CD4-positive, alpha-beta T cell (primary cell): ENCODE measurements around the gene REXO1. TPM values are rescaled to one million over a fixed set of nuclear protein-coding genes. Genes with fewer than 3 reads are reported as not detected.

Experiments
- ATAC-seq: fragments of 200-7000 bp; cut with Tn5 transposase; one replicate; pipeline ENCODE4 v1.10.0; 2022; ENCODE audit warnings: mild to moderate bottlenecking; ENCODE audit not compliant: poor library complexity
- CTCF ChIA-PET: fragments of 350-600 bp; sonication (Branson Sonifier 250); formaldehyde crosslinking; loops from one replicate; lab custom pipeline; 2021; ENCODE audit warnings: antibody characterized with exemption, inconsistent platforms; lab: Charles Lee
- POLR2A ChIA-PET: fragments of 350-600 bp; sonication (Branson Sonifier 250); formaldehyde crosslinking; loops from one replicate; lab custom pipeline; 2021; ENCODE audit warnings: antibody characterized with exemption, inconsistent platforms; lab: Charles Lee
- DNase-seq, 14 experiments: peaks; one replicate each; pipeline ENCODE4 v3.0.0-alpha.2; 2013 to 2020; ENCODE audit warnings: mixed read lengths in 2 of 14
- H3K27ac ChIP-seq, 2 donors: one replicate each; pipeline versions ENCODE4 v1.5.1 to v1.7.0; 2013; ENCODE audit warnings: low read length in 2 of 2, low read depth in 1 of 2, mild to moderate bottlenecking in 1 of 2
- H3K27me3 ChIP-seq, 2 experiments: 1 replicate in 1 of 2; 2 replicates in 1 of 2; pipeline versions ENCODE4 v1.6.1 to v1.7.0; 2013; ENCODE audit warnings: low read length in 2 of 2, control low read depth in 1 of 2, mild to moderate bottlenecking in 1 of 2, moderate library complexity in 1 of 2; ENCODE audit not compliant: insufficient read depth in 2 of 2, control insufficient read depth in 1 of 2
- H3K36me3 ChIP-seq: one replicate; pipeline ENCODE4 v1.6.1; 2013; ENCODE audit warnings: low read length, control low read depth; ENCODE audit not compliant: insufficient read depth
- H3K4me1 ChIP-seq: one replicate; pipeline ENCODE4 v1.6.1; 2013; ENCODE audit warnings: low read length, control low read depth; ENCODE audit not compliant: insufficient read depth
- H3K4me3 ChIP-seq: one replicate; pipeline ENCODE4 v1.5.1; 2013; ENCODE audit warnings: mild to moderate bottlenecking, low read length, moderate library complexity
- H3K9me3 ChIP-seq, 2 experiments: 1 replicate in 1 of 2; 2 replicates in 1 of 2; pipeline versions ENCODE4 v1.6.1 to v1.7.0; 2013; ENCODE audit warnings: low read length in 2 of 2, mild to moderate bottlenecking in 2 of 2, control low read depth in 1 of 2, moderate library complexity in 1 of 2; ENCODE audit not compliant: control insufficient read depth in 1 of 2, insufficient read depth in 1 of 2
- H3K27ac Mint-ChIP-seq: one replicate; pipeline ENCODE4 v1.8.0; 2020; ENCODE audit warnings: mixed read lengths
- H3K27me3 Mint-ChIP-seq: one replicate; pipeline ENCODE4 v1.8.0; 2021; ENCODE audit warnings: mixed read lengths
- H3K36me3 Mint-ChIP-seq: one replicate; pipeline ENCODE4 v1.8.0; 2021; ENCODE audit warnings: low read depth, mixed read lengths
- H3K4me1 Mint-ChIP-seq: one replicate; pipeline ENCODE4 v1.8.0; 2021; ENCODE audit warnings: low read depth, mixed read lengths
- H3K4me3 Mint-ChIP-seq: one replicate; pipeline ENCODE4 v1.8.0; 2020; ENCODE audit warnings: mild to moderate bottlenecking, mixed read lengths
- H3K9me3 Mint-ChIP-seq: one replicate; pipeline ENCODE4 v1.8.0; 2020; ENCODE audit warnings: mixed read lengths
- CTCF ChIP-seq: fragments of 200-600 bp; IDR thresholded peaks from one replicate; pipeline ENCODE4 v1.8.0; 2022; ENCODE audit warnings: antibody characterized with exemption, mild to moderate bottlenecking
- intact Hi-C, 2 experiments: fragments of 100-400 bp; cut with DNase I in 1 of 2; cut with micrococcal nuclease in 1 of 2; formaldehyde crosslinking; loops; one replicate each; pipeline versions ENCODE4 v1.15.1 to v1.9.0; 2023 to 2025; cut with DNase I, micrococcal nuclease
- total RNA-seq, 174 experiments: library from RNA in 2 of 174; stranded (reverse) in 2 of 174; gene quantifications; one replicate each; pipeline ENCODE4 v1.2.3 and lab custom pipeline; 2021 to 2026

Gene REXO1
- total RNA-seq, 2 experiments from 2014 or later, result 106 to 114 TPM

- ATAC-seq (no peak), DNase-seq (no peak)
- Histone ChIP-seq H3K9me3 (no peaks in the 10 kb centered on the region), H3K4me3 (no peak overlapping the region), H3K27ac (no peak overlapping the region), H3K36me3 (peaks cover 25% of the 10 kb centered on the region), H3K4me1 (peaks cover 83% of the 10 kb centered on the region), H3K27me3 (no peaks in the 10 kb centered on the region)
- H3K36me3 Mint-ChIP-seq, result peaks cover 22% of the 10 kb centered on the region
- intact Hi-C loops, result no loop called here
- ChIA-PET POLR2A (no interaction called here), CTCF (interaction anchor here (1.7 kb wide), 1 partner anchor 19 kb away, joined by 4 read pairs; no protein-coding TSS in a partner anchor)
- no peak for TF ChIP-seq CTCF
- H3K9me3 Mint-ChIP-seq, result no peaks in the 10 kb centered on the region
- H3K4me3 Mint-ChIP-seq, result peak overlapping the region; percentile 11
- no peak overlapping the region for H3K27ac Mint-ChIP-seq
- H3K4me1 Mint-ChIP-seq, result peaks cover 53% of the 10 kb centered on the region
- H3K27me3 Mint-ChIP-seq, result no peaks in the 10 kb centered on the region
Measured at GRCh38 chr19:1845125-1845515, 3.2 kb downstream of the REXO1 start.

- TF ChIP-seq CTCF, result no peak
- no peak for ATAC-seq
- Histone ChIP-seq H3K27ac (no peak overlapping the region), H3K36me3 (peaks cover 28% of the 10 kb centered on the region), H3K27me3 (no peaks in the 10 kb centered on the region), H3K9me3 (no peaks in the 10 kb centered on the region), H3K4me3 (no peak overlapping the region), H3K4me1 (peaks cover 88% of the 10 kb centered on the region)
- intact Hi-C loops, result no loop called here
- no peak for DNase-seq
- H3K27me3 Mint-ChIP-seq, result no peaks in the 10 kb centered on the region
- H3K9me3 Mint-ChIP-seq, result no peaks in the 10 kb centered on the region
- H3K4me3 Mint-ChIP-seq, result peak overlapping the region; percentile 34
- H3K27ac Mint-ChIP-seq, result no peak overlapping the region
- ChIA-PET POLR2A (no interaction called here), CTCF (interaction anchor here (1.7 kb wide), 1 partner anchor 19 kb away, joined by 4 read pairs; no protein-coding TSS in a partner anchor)
- H3K36me3 Mint-ChIP-seq, result peaks cover 24% of the 10 kb centered on the region
- peaks cover 53% of the 10 kb centered on the region for H3K4me1 Mint-ChIP-seq
Measured at GRCh38 chr19:1844513-1845124, 3.7 kb downstream of the REXO1 start.

- intact Hi-C loops, result no loop called here
- DNase-seq (no peak), ATAC-seq (no peak)
- ChIA-PET CTCF (interaction anchor here (1.7 kb wide), 1 partner anchor 18 kb away, joined by 4 read pairs; no protein-coding TSS in a partner anchor), POLR2A (no interaction called here)
- Mint-ChIP-seq H3K36me3 (peaks cover 26% of the 10 kb centered on the region), H3K4me1 (peaks cover 49% of the 10 kb centered on the region), H3K4me3 (peak overlapping the region; percentile 56), H3K9me3 (no peaks in the 10 kb centered on the region), H3K27ac (no peak overlapping the region), H3K27me3 (no peaks in the 10 kb centered on the region)
- no peaks in the 10 kb centered on the region for H3K27me3 ChIP-seq
- H3K4me3 ChIP-seq, result no peak overlapping the region
- H3K27ac ChIP-seq, result no peak overlapping the region
- peaks cover 87% of the 10 kb centered on the region for H3K4me1 ChIP-seq
- H3K36me3 ChIP-seq, result peaks cover 32% of the 10 kb centered on the region
- TF ChIP-seq CTCF, result no peak
- H3K9me3 ChIP-seq, result no peaks in the 10 kb centered on the region
Measured at GRCh38 chr19:1843646-1844394, 4.5 kb downstream of the REXO1 start.
